Left ventricle myocardium inferior (tissue), 1 donor: ENCODE results near the gene TIMM13. TPM values are rescaled to one million over a fixed set of nuclear protein-coding genes. Genes with fewer than 3 reads are reported as not detected.
"Not testable (repeated sequence)": the region's sequence is repeated elsewhere in the genome, so short reads cannot be mapped to it uniquely, and the experiment has no call there.

Experiments
- DNase-seq: peaks from one replicate; pipeline ENCODE4 v3.0.0-alpha.2; 2020
- H3K27ac ChIP-seq: fragments of 200-600 bp; replicated peaks from 2 replicates; pipeline ENCODE4 v1.8.0; 2021
- H3K27me3 ChIP-seq: fragments of 200-600 bp; 2 replicates; pipeline ENCODE4 v1.8.0; 2021; ENCODE audit warnings: low read depth
- H3K36me3 ChIP-seq: fragments of 200-600 bp; 2 replicates; pipeline ENCODE4 v1.8.0; 2021
- H3K4me1 ChIP-seq: fragments of 200-600 bp; 2 replicates; pipeline ENCODE4 v1.8.0; 2021
- H3K4me3 ChIP-seq: fragments of 200-600 bp; 2 replicates; pipeline ENCODE4 v1.8.0; 2021; ENCODE audit warnings: mild to moderate bottlenecking, moderate library complexity
- H3K9me3 ChIP-seq: fragments of 200-600 bp; replicated peaks from 2 replicates; pipeline ENCODE4 v1.8.0; 2021
- intact Hi-C: fragments of 100-400 bp; cut with micrococcal nuclease; formaldehyde crosslinking; loops from one replicate; pipeline ENCODE4 v1.11.0; 2022
- total RNA-seq: library from RNA; stranded (reverse); fragmentation: NEBNext Ultra II Directional; extraction: Animal tissue kit (Norgen Biotek cat#: 25700); gene quantifications from one replicate; pipeline ENCODE4 v1.2.1, GENCODE V29; 2021
- TF ChIP-seq, protein P1 (sequence below): fragments of 200-600 bp; IDR thresholded peaks from 2 replicates; pipeline ENCODE4 v1.8.0; 2021; ENCODE audit warnings: antibody characterized with exemption, mild to moderate bottlenecking, borderline replicate concordance
- donor health status: DM: no; HTN: yes; CAD: no; lungs with severe emphysema.

The TIMM13 gene
- total RNA-seq, 1 donor from 2014 or later: 87.7 TPM

DNA sequence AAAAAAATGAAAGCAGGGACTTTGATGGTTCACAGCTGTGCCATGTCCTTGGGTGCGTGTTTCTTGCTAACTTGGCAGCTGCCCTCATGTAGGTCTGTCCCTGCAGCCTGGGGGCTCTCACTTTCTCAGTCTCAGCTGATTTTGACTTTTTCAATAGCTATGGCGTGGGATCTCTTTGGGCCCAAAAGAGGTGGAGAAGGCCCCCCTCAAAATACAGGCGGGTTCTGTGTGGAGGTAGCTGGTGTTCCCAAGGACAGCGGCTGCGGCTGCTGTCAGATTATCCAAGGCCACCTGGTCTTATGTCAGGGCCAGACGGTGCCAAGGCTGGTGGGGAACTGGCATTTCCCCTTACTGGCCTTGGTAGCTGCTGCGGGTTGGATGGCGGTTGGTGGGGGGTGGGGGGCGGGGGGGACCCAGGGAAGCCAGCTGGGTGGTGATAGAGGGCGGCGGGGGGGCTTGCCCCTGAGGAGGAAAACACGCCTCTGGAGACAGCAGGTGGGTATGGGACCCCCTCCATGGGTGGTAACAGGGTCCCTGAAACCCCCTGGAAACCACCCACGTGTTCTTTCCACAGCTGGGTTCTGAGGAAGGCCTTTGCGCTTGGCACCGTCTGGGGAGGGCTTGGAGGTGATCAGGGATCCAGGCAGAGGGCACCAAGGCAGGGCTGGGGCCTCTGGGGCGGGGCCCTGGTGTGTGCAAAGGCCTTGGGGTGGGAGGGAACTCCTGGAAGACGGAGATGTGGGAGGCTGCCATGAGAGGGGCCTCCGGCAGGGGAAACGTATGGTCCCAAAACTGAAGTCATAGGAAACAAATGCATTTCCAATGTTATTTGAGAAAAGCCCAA is 4.1 kb downstream of the TIMM13 start:
- peaks cover 15% of the 10 kb centered on the region for H3K36me3 ChIP-seq
- intact Hi-C loops: no loop called here
- peaks cover 56% of the 10 kb centered on the region for H3K4me1 ChIP-seq
- H3K9me3 ChIP-seq: no peaks in the 10 kb centered on the region
- H3K27me3 ChIP-seq: no peaks in the 10 kb centered on the region
- no peak for DNase-seq
- H3K4me3 ChIP-seq: no peak overlapping the region
- TF ChIP-seq, protein P1, sequence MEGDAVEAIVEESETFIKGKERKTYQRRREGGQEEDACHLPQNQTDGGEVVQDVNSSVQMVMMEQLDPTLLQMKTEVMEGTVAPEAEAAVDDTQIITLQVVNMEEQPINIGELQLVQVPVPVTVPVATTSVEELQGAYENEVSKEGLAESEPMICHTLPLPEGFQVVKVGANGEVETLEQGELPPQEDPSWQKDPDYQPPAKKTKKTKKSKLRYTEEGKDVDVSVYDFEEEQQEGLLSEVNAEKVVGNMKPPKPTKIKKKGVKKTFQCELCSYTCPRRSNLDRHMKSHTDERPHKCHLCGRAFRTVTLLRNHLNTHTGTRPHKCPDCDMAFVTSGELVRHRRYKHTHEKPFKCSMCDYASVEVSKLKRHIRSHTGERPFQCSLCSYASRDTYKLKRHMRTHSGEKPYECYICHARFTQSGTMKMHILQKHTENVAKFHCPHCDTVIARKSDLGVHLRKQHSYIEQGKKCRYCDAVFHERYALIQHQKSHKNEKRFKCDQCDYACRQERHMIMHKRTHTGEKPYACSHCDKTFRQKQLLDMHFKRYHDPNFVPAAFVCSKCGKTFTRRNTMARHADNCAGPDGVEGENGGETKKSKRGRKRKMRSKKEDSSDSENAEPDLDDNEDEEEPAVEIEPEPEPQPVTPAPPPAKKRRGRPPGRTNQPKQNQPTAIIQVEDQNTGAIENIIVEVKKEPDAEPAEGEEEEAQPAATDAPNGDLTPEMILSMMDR: no peak
- peak overlapping the region; percentile 63 for H3K27ac ChIP-seq

DNA sequence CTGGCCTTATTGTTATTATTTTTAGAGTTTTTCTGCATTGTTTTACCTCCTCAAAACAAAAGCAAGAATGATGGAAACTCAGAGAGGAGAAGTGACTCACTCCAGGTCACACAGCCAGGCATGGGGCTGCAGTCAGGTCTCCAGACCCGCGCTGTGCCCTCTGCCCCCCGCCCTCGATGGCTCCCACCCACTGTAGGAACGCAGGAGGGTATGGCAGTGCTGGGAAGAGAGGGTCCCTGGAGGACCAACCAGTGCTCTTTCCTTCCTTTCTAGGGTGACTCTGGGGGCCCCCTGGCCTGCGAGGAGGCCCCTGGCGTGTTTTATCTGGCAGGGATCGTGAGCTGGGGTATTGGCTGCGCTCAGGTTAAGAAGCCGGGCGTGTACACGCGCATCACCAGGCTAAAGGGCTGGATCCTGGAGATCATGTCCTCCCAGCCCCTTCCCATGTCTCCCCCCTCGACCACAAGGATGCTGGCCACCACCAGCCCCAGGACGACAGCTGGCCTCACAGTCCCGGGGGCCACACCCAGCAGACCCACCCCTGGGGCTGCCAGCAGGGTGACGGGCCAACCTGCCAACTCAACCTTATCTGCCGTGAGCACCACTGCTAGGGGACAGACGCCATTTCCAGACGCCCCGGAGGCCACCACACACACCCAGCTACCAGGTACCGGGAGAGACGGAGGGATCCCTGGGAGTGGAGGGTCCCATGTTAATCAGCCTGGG is 5.6 kb downstream of the TIMM13 start:
- H3K9me3 ChIP-seq: no peaks in the 10 kb centered on the region
- no peak for DNase-seq
- no peak overlapping the region for H3K27ac ChIP-seq
- peaks cover 15% of the 10 kb centered on the region for H3K36me3 ChIP-seq
- no peaks in the 10 kb centered on the region for H3K27me3 ChIP-seq
- peaks cover 46% of the 10 kb centered on the region for H3K4me1 ChIP-seq
- intact Hi-C loops: no loop called here
- TF ChIP-seq, protein P1: no peak
- H3K4me3 ChIP-seq: no peak overlapping the region

DNA sequence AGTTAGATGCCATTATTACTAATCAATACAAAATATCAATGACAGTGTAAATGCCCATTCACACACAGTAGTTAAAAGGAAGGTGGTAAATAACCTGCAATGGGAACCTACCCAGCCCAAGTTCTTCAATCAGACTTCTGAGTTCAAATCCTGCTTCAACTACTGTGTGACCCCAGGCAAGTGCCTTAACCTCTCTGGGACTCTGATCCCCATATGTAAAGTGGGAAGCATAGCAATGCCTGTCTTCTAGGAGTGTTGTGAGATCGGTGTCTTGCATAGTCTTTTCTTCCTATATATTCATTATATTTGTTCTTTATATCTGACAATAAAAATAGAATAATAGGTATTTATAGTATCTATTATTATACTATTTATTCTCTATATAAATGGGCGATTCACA is 6.9 kb downstream of the TIMM13 start:
- Histone ChIP-seq H3K36me3 (peaks cover 6% of the 10 kb centered on the region), H3K27me3 (no peaks in the 10 kb centered on the region), H3K4me3 (no peak overlapping the region), H3K4me1 (peaks cover 34% of the 10 kb centered on the region), H3K9me3 (no peaks in the 10 kb centered on the region), H3K27ac (no peak overlapping the region)
- intact Hi-C loops: no loop called here
- TF ChIP-seq, protein P1: no peak
- no peak for DNase-seq

DNA sequence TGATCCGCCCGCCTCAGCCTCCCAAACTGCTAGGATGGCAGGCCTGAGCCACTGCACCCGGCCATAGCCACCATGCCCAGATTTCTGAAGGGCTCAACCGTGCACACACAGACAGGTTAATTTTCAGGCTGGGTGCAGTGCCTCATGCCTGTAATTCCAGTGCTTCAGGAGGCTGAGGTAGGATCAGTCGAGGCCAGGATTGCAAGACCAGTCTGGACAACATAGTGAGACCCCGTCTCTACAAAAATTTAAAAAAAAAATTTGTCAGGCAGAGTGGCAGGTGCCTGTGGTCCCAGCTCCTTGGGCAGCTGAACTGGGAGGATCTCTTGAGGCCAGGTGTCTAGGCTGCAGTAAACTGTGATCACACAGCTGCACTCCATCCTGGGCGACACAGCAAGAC is 7.6 kb downstream of the TIMM13 start:
- Histone ChIP-seq H3K36me3 (peaks cover 6% of the 10 kb centered on the region), H3K4me1 (peaks cover 26% of the 10 kb centered on the region), H3K9me3 (no peaks in the 10 kb centered on the region), H3K4me3 (no peak overlapping the region), H3K27ac (no peak overlapping the region), H3K27me3 (no peaks in the 10 kb centered on the region)
- TF ChIP-seq, protein P1: no peak
- intact Hi-C loops: no loop called here
- no peak for DNase-seq

DNA sequence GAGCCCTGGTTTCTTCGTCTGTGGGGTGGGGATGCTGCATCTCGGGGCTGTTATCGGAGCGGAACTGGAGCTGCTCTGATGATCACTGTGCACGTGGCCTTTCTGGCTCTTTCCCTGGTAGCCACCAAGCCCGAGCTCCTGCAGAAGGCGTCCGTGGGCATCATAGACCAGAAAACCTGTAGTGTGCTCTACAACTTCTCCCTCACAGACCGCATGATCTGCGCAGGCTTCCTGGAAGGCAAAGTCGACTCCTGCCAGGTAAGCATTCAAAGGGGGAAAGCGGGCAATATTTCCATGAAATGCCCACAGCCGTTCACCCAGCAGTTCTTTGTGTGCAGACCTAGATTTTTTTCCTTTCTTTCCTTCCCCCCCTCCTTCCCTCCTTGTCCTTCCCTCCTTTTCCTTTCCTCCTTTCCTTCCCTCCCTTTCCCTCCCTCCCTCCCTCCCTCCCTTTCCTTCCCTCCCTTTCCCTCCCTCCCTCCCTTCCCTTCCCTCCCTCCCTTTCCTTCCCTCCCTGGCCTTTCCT is 9.4 kb downstream of the TIMM13 start:
- peaks cover 12% of the 10 kb centered on the region for H3K4me1 ChIP-seq
- TF ChIP-seq, protein P1: no peak
- H3K9me3 ChIP-seq: no peaks in the 10 kb centered on the region
- intact Hi-C loops: no loop called here
- no peak overlapping the region for H3K4me3 ChIP-seq
- no peaks in the 10 kb centered on the region for H3K36me3 ChIP-seq
- H3K27me3 ChIP-seq: no peaks in the 10 kb centered on the region
- DNase-seq: no peak
- no peak overlapping the region for H3K27ac ChIP-seq

DNA sequence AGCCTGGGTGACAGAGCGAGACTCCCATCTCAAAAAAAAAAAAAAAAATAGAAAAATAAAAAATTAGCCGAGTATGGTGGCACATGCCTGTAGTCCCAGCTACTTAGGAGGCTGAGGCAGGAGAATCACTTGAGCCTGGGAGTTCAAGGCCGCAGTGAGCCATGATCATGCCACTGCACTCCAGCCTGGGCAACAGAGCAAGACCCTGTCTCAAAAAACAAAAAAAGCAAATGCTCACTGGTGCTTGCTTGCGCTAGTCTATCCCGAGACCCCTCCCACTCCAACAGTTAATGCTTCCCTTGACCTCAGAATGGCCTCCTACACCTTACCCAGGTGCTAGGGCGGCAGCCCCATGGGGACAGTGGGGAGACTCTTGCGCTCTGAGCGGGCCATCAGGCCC is 9.9 kb downstream of the TIMM13 start:
- intact Hi-C loops, H3K27me3 ChIP-seq, H3K27ac ChIP-seq, H3K4me3 ChIP-seq, H3K36me3 ChIP-seq, H3K4me1 ChIP-seq, DNase-seq, H3K9me3 ChIP-seq: not testable (repeated sequence)
